Neuronal stem cell (in vitro differentiated cells): ENCODE results near the gene BPIFB3.

Experiments
- DNase-seq: peaks from one replicate; pipeline ENCODE4 v3.0.0-alpha.2; 2013; ENCODE audit warnings: low spot score
- H2AFZ ChIP-seq: one replicate; pipeline ENCODE4 v1.6.1; 2013; ENCODE audit warnings: mild to moderate bottlenecking, low read length, inconsistent platforms
- H2AK5ac ChIP-seq: 2 replicates; pipeline ENCODE4 v1.6.1; 2013; ENCODE audit warnings: low read depth, mild to moderate bottlenecking, inconsistent platforms, low read length, moderate library complexity, mixed read lengths
- H2BK120ac ChIP-seq: 2 replicates; pipeline ENCODE4 v1.6.1; 2013; ENCODE audit warnings: low read depth, mild to moderate bottlenecking, inconsistent platforms, low read length, moderate library complexity, mixed read lengths
- H2BK12ac ChIP-seq: one replicate; pipeline ENCODE4 v1.6.1; 2013; ENCODE audit warnings: low read length, inconsistent platforms
- H2BK15ac ChIP-seq: 2 replicates; pipeline ENCODE4 v1.6.1; 2013; ENCODE audit warnings: mild to moderate bottlenecking, low read length, inconsistent platforms, mixed read lengths
- H2BK5ac ChIP-seq: one replicate; pipeline ENCODE4 v1.6.1; 2013; ENCODE audit warnings: inconsistent platforms, mild to moderate bottlenecking, low read length, moderate library complexity
- H3K14ac ChIP-seq: one replicate; pipeline ENCODE4 v1.6.1; 2013; ENCODE audit warnings: low read length, inconsistent platforms
- H3K18ac ChIP-seq: 2 replicates; pipeline ENCODE4 v1.6.1; 2013; ENCODE audit warnings: low read length, inconsistent platforms
- H3K23ac ChIP-seq: 2 replicates; pipeline ENCODE4 v1.6.1; 2013; ENCODE audit warnings: low read depth, mild to moderate bottlenecking, mixed read lengths, low read length, inconsistent platforms; ENCODE audit not compliant: poor library complexity
- H3K27ac ChIP-seq: replicated peaks from 3 replicates; pipeline ENCODE4 v1.5.1; 2013; ENCODE audit warnings: low read length, inconsistent platforms
- H3K27me3 ChIP-seq, 3 experiments: 2 replicates each; pipeline ENCODE4 v1.6.1; 2013; ENCODE audit warnings: low read length in 3 of 3, mild to moderate bottlenecking in 2 of 3, inconsistent platforms in 1 of 3, low read depth in 1 of 3, mixed read lengths in 1 of 3, moderate library complexity in 1 of 3; ENCODE audit not compliant: control insufficient read depth in 3 of 3, insufficient read depth in 3 of 3
- H3K36me3 ChIP-seq, 2 donors: replicated peaks in 1 of 2; 2 replicates each; pipeline ENCODE4 v1.6.1; 2013; ENCODE audit warnings: low read length in 2 of 2; ENCODE audit not compliant: control insufficient read depth in 2 of 2, insufficient read depth in 2 of 2
- H3K4ac ChIP-seq: 2 replicates; pipeline ENCODE4 v1.6.1; 2013; ENCODE audit warnings: inconsistent platforms, mild to moderate bottlenecking, low read length, moderate library complexity
- H3K4me1 ChIP-seq, 2 donors: 1 replicate in 1 of 2; 2 replicates in 1 of 2; pipeline ENCODE4 v1.6.1; 2013; ENCODE audit warnings: low read length in 2 of 2, low read depth in 1 of 2; ENCODE audit not compliant: control insufficient read depth in 2 of 2, insufficient read depth in 1 of 2
- H3K4me2 ChIP-seq: one replicate; pipeline ENCODE4 v1.6.1; 2013; ENCODE audit warnings: mild to moderate bottlenecking, low read length, inconsistent platforms; ENCODE audit not compliant: insufficient read depth, poor library complexity, severe bottlenecking
- H3K4me3 ChIP-seq, 2 donors: 2 replicates each; pipeline ENCODE4 v1.5.1; 2013; ENCODE audit warnings: low read length in 2 of 2, mild to moderate bottlenecking in 2 of 2, inconsistent platforms in 1 of 2, moderate library complexity in 1 of 2
- H3K79me1 ChIP-seq: one replicate; pipeline ENCODE4 v1.6.1; 2013; ENCODE audit warnings: low read depth, mild to moderate bottlenecking, inconsistent platforms, low read length, moderate library complexity
- H3K9ac ChIP-seq: one replicate; pipeline ENCODE4 v1.6.1; 2013; ENCODE audit warnings: mild to moderate bottlenecking, low read depth, low read length, inconsistent platforms; ENCODE audit not compliant: poor library complexity
- H3K9me3 ChIP-seq, 2 donors: replicated peaks in 1 of 2; 2 replicates each; pipeline versions ENCODE3 to v1.6.1; 2013; ENCODE audit warnings: low read length in 2 of 2, mild to moderate bottlenecking in 2 of 2, inconsistent platforms in 1 of 2, low read depth in 1 of 2, mixed read lengths in 1 of 2, moderate library complexity in 1 of 2; ENCODE audit not compliant: control insufficient read depth in 2 of 2, insufficient read depth in 1 of 2
- H4K8ac ChIP-seq: one replicate; pipeline ENCODE4 v1.6.1; 2013; ENCODE audit warnings: low read depth, mild to moderate bottlenecking, inconsistent platforms, low read length, moderate library complexity
- H4K91ac ChIP-seq: one replicate; pipeline ENCODE4 v1.6.1; 2013; ENCODE audit warnings: low read length, low read depth, mild to moderate bottlenecking, inconsistent platforms; ENCODE audit not compliant: poor library complexity
- WGBS, 2 donors: extraction: QIAGEN DNeasy Blood & Tissue Kit; methylation state at CpG; one replicate each; pipeline ENCODE4 v1.1.7; 2013; ENCODE audit warnings: missing lambda C conversion rate in 2 of 2, mixed read lengths in 1 of 2; ENCODE audit not compliant: insufficient read length in 2 of 2, insufficient replicate concordance in 1 of 2; ENCODE audit errors: extremely low coverage in 2 of 2; 5-methylcytosine and 5-hydroxymethylcytosine counted together

Gene BPIFB3

GRCh38 chr20:33064572-33065287 is 11.0 kb downstream of the BPIFB3 start:
- Histone ChIP-seq H4K91ac (no peak overlapping the region), H3K18ac (peak overlapping the region; percentile 52), H4K8ac (no peak overlapping the region), H3K27ac (no peak overlapping the region), H3K9ac (no peak overlapping the region), H3K4me3 (no peak overlapping the region), H3K4me1 (peaks cover 10 to 11% of the 10 kb centered on the region in 2 donors), H2AFZ (no peak overlapping the region), H3K4ac (no peak overlapping the region), H3K27me3 (no peaks in the 10 kb centered on the region), H2BK15ac (peak overlapping the region; percentile 14), H2BK120ac (peak overlapping the region; percentile 49), H3K14ac (no peak overlapping the region), H3K9me3 (no peaks in the 10 kb centered on the region), H2BK5ac (no peak overlapping the region), H2AK5ac (peak overlapping the region; percentile 35), H3K4me2 (no peak overlapping the region), H2BK12ac (no peak overlapping the region), H3K79me1 (no peaks in the 10 kb centered on the region), H3K36me3 (no peaks in the 10 kb centered on the region), H3K23ac (no peak overlapping the region)
- WGBS, 2 donors: no CpG with 5 or more reads among the region's 11 CpGs
- no peak for DNase-seq

GRCh38 chr20:33065785-33066184 is 12.1 kb downstream of the BPIFB3 start:
- no CpG with 5 or more reads among the region's 9 CpGs for WGBS, 2 donors

GRCh38 chr20:33067806-33068205 is 14.1 kb downstream of the BPIFB3 start:
- no CpG with 5 or more reads among the region's 3 CpGs for WGBS, 2 donors
- no peak overlapping the region for H2BK12ac ChIP-seq
- no peak overlapping the region for H3K4me3 ChIP-seq
- no peak overlapping the region for H3K9ac ChIP-seq
- H3K36me3 ChIP-seq: no peaks in the 10 kb centered on the region
- no peak overlapping the region for H3K14ac ChIP-seq
- no peak overlapping the region for H2BK15ac ChIP-seq
- no peak overlapping the region for H3K4ac ChIP-seq
- DNase-seq: no peak
- H3K27ac ChIP-seq: no peak overlapping the region
- no peaks in the 10 kb centered on the region for H3K27me3 ChIP-seq
- H3K23ac ChIP-seq: no peak overlapping the region
- no peak overlapping the region for H2AK5ac ChIP-seq
- peaks cover under 1 to 3% of the 10 kb centered on the region in 2 donors for H3K4me1 ChIP-seq
- H2AFZ ChIP-seq: no peak overlapping the region
- no peak overlapping the region for H2BK120ac ChIP-seq
- H2BK5ac ChIP-seq: no peak overlapping the region
- H3K18ac ChIP-seq: no peak overlapping the region
- no peak overlapping the region for H3K4me2 ChIP-seq
- no peak overlapping the region for H4K8ac ChIP-seq
- no peaks in the 10 kb centered on the region for H3K79me1 ChIP-seq
- H4K91ac ChIP-seq: no peak overlapping the region
- H3K9me3 ChIP-seq: no peaks in the 10 kb centered on the region

More at GRCh38 chr20:33065785-33066184, 12.1 kb downstream of the BPIFB3 start:
- no peak overlapping the region for H2BK12ac ChIP-seq
- no peak overlapping the region for H3K14ac ChIP-seq
- no peak overlapping the region for H2BK5ac ChIP-seq
- H3K18ac ChIP-seq: no peak overlapping the region
- no peaks in the 10 kb centered on the region for H3K27me3 ChIP-seq
- no peak overlapping the region for H4K8ac ChIP-seq
- no peak overlapping the region for H3K23ac ChIP-seq
- no peak overlapping the region for H3K27ac ChIP-seq
- H2AK5ac ChIP-seq: no peak overlapping the region
- H3K4me1 ChIP-seq: peaks cover 10 to 11% of the 10 kb centered on the region in 2 donors
- H3K9ac ChIP-seq: no peak overlapping the region
- H3K4ac ChIP-seq: no peak overlapping the region
- H3K4me3 ChIP-seq: no peak overlapping the region
- no peak overlapping the region for H2AFZ ChIP-seq
- no peak overlapping the region for H2BK120ac ChIP-seq
- H3K4me2 ChIP-seq: no peak overlapping the region
- H3K9me3 ChIP-seq: no peaks in the 10 kb centered on the region
- H2BK15ac ChIP-seq: no peak overlapping the region
- H4K91ac ChIP-seq: no peak overlapping the region
- no peaks in the 10 kb centered on the region for H3K36me3 ChIP-seq
- no peaks in the 10 kb centered on the region for H3K79me1 ChIP-seq
- DNase-seq: no peak

GRCh38 chr20:33068251-33068939 is 14.7 kb downstream of the BPIFB3 start:
- Histone ChIP-seq H3K27ac (no peak overlapping the region), H3K27me3 (no peaks in the 10 kb centered on the region), H2AFZ (no peak overlapping the region), H2BK15ac (no peak overlapping the region), H3K4me2 (no peak overlapping the region), H3K14ac (no peak overlapping the region), H2BK12ac (peak overlapping the region; percentile 48), H3K79me1 (no peaks in the 10 kb centered on the region), H3K9me3 (no peaks in the 10 kb centered on the region), H3K9ac (no peak overlapping the region), H4K91ac (no peak overlapping the region), H2BK120ac (no peak overlapping the region), H3K23ac (no peak overlapping the region), H3K4me3 (no peak overlapping the region), H3K4me1 (no peaks in the 10 kb centered on the region), H3K4ac (no peak overlapping the region), H2BK5ac (no peak overlapping the region), H2AK5ac (peak overlapping the region; percentile 76), H3K36me3 (no peaks in the 10 kb centered on the region), H4K8ac (peak overlapping the region; percentile 74), H3K18ac (no peak overlapping the region)
- WGBS, 2 donors: no CpG with 5 or more reads among the region's 12 CpGs
- no peak for DNase-seq
